Measurements from ENCODE around the gene CAMSAP1. TPM values are rescaled to one million over a fixed set of nuclear protein-coding genes. Genes with fewer than 3 reads are reported as not detected.

CAMSAP1 gene
- total RNA-seq, 1 experiment from 2014 or later = 52.7 TPM

- Histone ChIP-seq H3K4me2 (ENCODE audit: insufficient read depth, insufficient read length, low read length) (no peak overlapping the region), H3K79me1 (ENCODE audit: insufficient read depth, low read depth, low read length, poor library complexity, severe bottlenecking) (no peaks in the 10 kb centered on the region), H4K8ac (replicated peaks; ENCODE audit: insufficient read length, low read depth, low read length) (no peak overlapping the region), H4K91ac (ENCODE audit: insufficient read length, low read depth, low read length) (no peak overlapping the region), H3K56ac (ENCODE audit: insufficient read length, low read depth, low read length) (no peak overlapping the region), H3K27me3 (ENCODE audit: insufficient read depth, low read length) (no peaks in the 10 kb centered on the region), H2BK120ac (ENCODE audit: low read depth, low read length, poor library complexity, severe bottlenecking) (no peak overlapping the region), H3K23ac (ENCODE audit: insufficient read length, low read depth, low read length) (no peak overlapping the region), H3K23me2 (ENCODE audit: insufficient read length, low read depth, low read length, poor library complexity, severe bottlenecking) (no peaks in the 10 kb centered on the region), H4K5ac (ENCODE audit: insufficient read length, low read depth, low read length) (no peak overlapping the region), H3K9ac (ENCODE audit: extremely low read depth, insufficient read length, low read length) (no peak overlapping the region), H4K20me1 (ENCODE audit: control insufficient read depth, insufficient read depth, insufficient read length) (no peaks in the 10 kb centered on the region), H2BK15ac (ENCODE audit: low read depth, low read length) (no peak overlapping the region), H2AK5ac (ENCODE audit: insufficient read length, low read length) (no peak overlapping the region), H3K14ac (ENCODE audit: insufficient read depth, low read length) (no peak overlapping the region), H2BK5ac (ENCODE audit: insufficient read length, low read length) (no peak overlapping the region), H3K4ac (ENCODE audit: low read depth, low read length) (no peak overlapping the region), H3K27ac (ENCODE audit: insufficient read length, low read depth, low read length) (no peak overlapping the region), H2AFZ (ENCODE audit: low read length) (no peak overlapping the region), H2BK20ac (ENCODE audit: low read depth, low read length, poor library complexity, severe bottlenecking) (no peak overlapping the region), H3K18ac (ENCODE audit: insufficient read length, low read depth, low read length) (no peak overlapping the region), H3T11ph (ENCODE audit: low read length) (no peak overlapping the region), H3K4me1 (ENCODE audit: insufficient read depth, low read length) (no peaks in the 10 kb centered on the region), H2BK12ac (ENCODE audit: insufficient read length, low read depth, low read length) (no peak overlapping the region), H3K79me2 (ENCODE audit: insufficient read depth, low read length) (no peaks in the 10 kb centered on the region), H3K9me3 (ENCODE audit: control insufficient read depth, low read depth, low read length) (no peaks in the 10 kb centered on the region)
- Mint-ChIP-seq H3K36me3 (ENCODE audit: insufficient read depth in 1 of 3, low read depth in 3 of 3) (no peaks in the 10 kb centered on the region), H3K4me3 (no peak overlapping the region), H3K27me3 (ENCODE audit: low read depth) (no peaks in the 10 kb centered on the region; the same call in 1 of the 2 replicates), H3K27ac (no peak overlapping the region), H3K4me1 (0 out of 4 replicates have a peak, but pooled peaks cover 0 to 2% of the 10 kb centered on the region in 2 experiments), H3K9me3 (no peaks in the 10 kb centered on the region)
- WGBS (ENCODE audit: extremely low coverage, insufficient read length, low lambda C conversion rate) = no CpG with 5 or more reads among the region's 13 CpGs
- TF ChIP-seq CTCF (conservative IDR thresholded peaks at IDR 0.05) = no peak
- DNase-seq = no peak
Measured at GRCh38 chr9:135789838-135790291, 117.5 kb downstream of the CAMSAP1 start.

All from H9 (cell line).